Breast epithelium (tissue), 4 donors: ENCODE measurements around the gene CEP78. TPM values are rescaled to one million over a fixed set of nuclear protein-coding genes. Genes with fewer than 3 reads are reported as not detected.
"Not testable (repeated sequence)": the region's sequence is repeated elsewhere in the genome, so short reads cannot be mapped to it uniquely, and the experiment has no call there.

Experiments used
- DNase-seq, 2 donors: peaks; one replicate each; pipeline ENCODE4 v3.0.0-alpha.2; 2019; ENCODE audit warnings: low spot score in 2 of 2
- H3K27ac ChIP-seq, 2 donors: fragments of 200-600 bp; sonication (generic) in 1 of 2; one replicate each; pipeline ENCODE4 v1.5.1; 2016 to 2019; ENCODE audit warnings: mild to moderate bottlenecking in 1 of 2
- H3K27me3 ChIP-seq, 2 donors: fragments of 200-600 bp; sonication (generic) in 1 of 2; one replicate each; pipeline versions ENCODE4 v1.5.1 to v1.6.0; 2017 to 2019; ENCODE audit warnings: control low read depth in 1 of 2, mild to moderate bottlenecking in 1 of 2
- H3K36me3 ChIP-seq: fragments of 200-600 bp; one replicate; pipeline ENCODE4 v1.5.1; 2019
- H3K4me1 ChIP-seq, 2 donors: fragments of 200-600 bp; sonication (generic); one replicate each; pipeline ENCODE4 v1.5.1; 2016 to 2019; ENCODE audit warnings: control low read depth in 1 of 2
- H3K4me3 ChIP-seq, 3 donors: fragments of 200-600 bp; sonication (generic); 1 replicate in 2 of 3; 2 replicates in 1 of 3; pipeline ENCODE4 v1.5.1; 2016 to 2019; ENCODE audit warnings: mild to moderate bottlenecking in 3 of 3, moderate library complexity in 2 of 3
- H3K9me3 ChIP-seq, 2 donors: fragments of 200-600 bp; sonication (generic) in 1 of 2; one replicate each; pipeline ENCODE4 v1.5.1; 2016 to 2019; ENCODE audit warnings: control low read depth in 1 of 2
- CTCF ChIP-seq, 3 donors: fragments of 450-650 bp; IDR thresholded peaks; one replicate each; pipeline ENCODE4 v1.5.1; 2016 to 2017; ENCODE audit warnings: antibody characterized with exemption in 3 of 3, mild to moderate bottlenecking in 3 of 3, moderate library complexity in 3 of 3
- POLR2A ChIP-seq: fragments of 450-650 bp; IDR thresholded peaks from one replicate; pipeline ENCODE4 v1.6.1; 2016; ENCODE audit warnings: antibody characterized with exemption, mild to moderate bottlenecking, moderate library complexity
- POLR2AphosphoS5 ChIP-seq, 3 donors: sonication (generic); formaldehyde crosslinking; IDR thresholded peaks; one replicate each; pipeline ENCODE4 v1.6.1; 2017; ENCODE audit warnings: antibody characterized with exemption in 3 of 3
- intact Hi-C: fragments of 100-400 bp; cut with DNase I; formaldehyde crosslinking; loops from one replicate; pipeline ENCODE4 v1.15.1; 2023; ENCODE audit warnings: low total_unique reads
- total RNA-seq, 3 donors: library from RNA; depleted of rRNA; stranded (reverse); fragments of >200 nt; gene quantifications; one replicate each; pipeline ENCODE4 v1.1.0, GENCODE V29; 2016

CEP78 gene
- total RNA-seq, 3 donors from 2014 or later = 8.8 to 22.1 (median 16.4) TPM

- no peak for DNase-seq
- no peak overlapping the region for H3K27ac ChIP-seq
- no peaks in the 10 kb centered on the region for H3K36me3 ChIP-seq
- H3K4me1 ChIP-seq = no peaks in the 10 kb centered on the region
- intact Hi-C loops = loop anchor here (5.0 kb wide), 2 partner anchors 238 to 542 kb away; no protein-coding TSS in a partner anchor
- H3K9me3 ChIP-seq = no peaks in the 10 kb centered on the region
- H3K4me3 ChIP-seq = no peak overlapping the region
- no peaks in the 10 kb centered on the region for H3K27me3 ChIP-seq
- TF ChIP-seq POLR2AphosphoS5 (IDR thresholded peaks at IDR 0.05) = no peak
- TF ChIP-seq POLR2A = no peak
- TF ChIP-seq CTCF (IDR thresholded peaks at IDR 0.05) = no peak
These were observed 20.2 kb upstream of the CEP78 start for GRCh38 chr9:78215706-78216105.

- no peaks in the 10 kb centered on the region for H3K4me1 ChIP-seq
These were observed 17.0 kb upstream of the CEP78 start for GRCh38 chr9:78218890-78219289.

GRCh38 chr9:78221425-78221824 is 14.4 kb upstream of the CEP78 start:
- TF ChIP-seq CTCF (IDR thresholded peaks at IDR 0.05) = no peak
- TF ChIP-seq POLR2AphosphoS5 (IDR thresholded peaks at IDR 0.05) = no peak
- TF ChIP-seq POLR2A = no peak
- no peak overlapping the region for H3K27ac ChIP-seq
- DNase-seq = no peak
- H3K4me1 ChIP-seq = no peaks in the 10 kb centered on the region
- no peak overlapping the region for H3K4me3 ChIP-seq
- no peaks in the 10 kb centered on the region for H3K27me3 ChIP-seq
- H3K36me3 ChIP-seq = no peaks in the 10 kb centered on the region
- no peaks in the 10 kb centered on the region for H3K9me3 ChIP-seq
- intact Hi-C loops = no loop called here

More at GRCh38 chr9:78218890-78219289, 17.0 kb upstream of the CEP78 start:
- H3K27ac ChIP-seq = no peak overlapping the region
- H3K9me3 ChIP-seq = no peaks in the 10 kb centered on the region
- no peak overlapping the region for H3K4me3 ChIP-seq
- no peaks in the 10 kb centered on the region for H3K36me3 ChIP-seq
- intact Hi-C loops = loop anchor here (5.0 kb wide), 2 partner anchors 242 to 538 kb away; no protein-coding TSS in a partner anchor
- DNase-seq = no peak
- TF ChIP-seq CTCF (IDR thresholded peaks at IDR 0.05) (no peak), POLR2AphosphoS5 (IDR thresholded peaks at IDR 0.05) (no peak), POLR2A (no peak)
- no peaks in the 10 kb centered on the region for H3K27me3 ChIP-seq

- intact Hi-C loops, H3K27me3 ChIP-seq, DNase-seq, H3K36me3 ChIP-seq, H3K9me3 ChIP-seq, H3K4me3 ChIP-seq, H3K27ac ChIP-seq, H3K4me1 ChIP-seq: not testable (repeated sequence)
These were observed 14.0 kb upstream of the CEP78 start for GRCh38 chr9:78221841-78222240.

- TF ChIP-seq POLR2A (no peak), POLR2AphosphoS5 (IDR thresholded peaks at IDR 0.05) (no peak), CTCF (IDR thresholded peaks at IDR 0.05) (no peak)
- Histone ChIP-seq H3K4me3 (no peak overlapping the region), H3K36me3 (no peaks in the 10 kb centered on the region), H3K27me3 (no peaks in the 10 kb centered on the region), H3K4me1 (no peaks in the 10 kb centered on the region), H3K27ac (no peak overlapping the region), H3K9me3 (no peaks in the 10 kb centered on the region)
- intact Hi-C loops = no loop called here
- no peak for DNase-seq
These were observed 5.1 kb upstream of the CEP78 start for GRCh38 chr9:78230761-78231160.

- H3K36me3 ChIP-seq, H3K4me1 ChIP-seq, H3K27ac ChIP-seq, H3K9me3 ChIP-seq, H3K4me3 ChIP-seq, DNase-seq, H3K27me3 ChIP-seq, intact Hi-C loops: not testable (repeated sequence)
These were observed 3.4 kb upstream of the CEP78 start for GRCh38 chr9:78232471-78232870.
